B cell (primary cell): ENCODE results near the gene CCR5AS.

Source experiments
- CTCF ChIP-seq: fragments of 200-600 bp; IDR thresholded peaks from one replicate; pipeline ENCODE4 v1.8.0; 2022; ENCODE audit warnings: antibody characterized with exemption, mild to moderate bottlenecking
- EZH2 ChIP-seq: IDR thresholded peaks from 2 replicates; pipeline ENCODE4 v1.6.1; 2012; ENCODE audit warnings: borderline replicate concordance, low read depth, mild to moderate bottlenecking, moderate library complexity, low read length; ENCODE audit not compliant: insufficient read depth, poor library complexity, severe bottlenecking

- TF ChIP-seq CTCF (no peak), EZH2 (no peak)
These were observed 11.6 kb downstream of the CCR5AS start for GRCh38 chr3:46395210-46395661.
